NCI-H2196 treated with DMSO at 0.1 percent for 48 hours (cell line): ENCODE results near the gene PRIMA1.

Experiments used
- DNase-seq: peaks from one replicate; lab custom pipeline; 2025; ENCODE audit not compliant: unreplicated experiment; lab: John Stamatoyannopoulos, UW

The PRIMA1 gene

DNA sequence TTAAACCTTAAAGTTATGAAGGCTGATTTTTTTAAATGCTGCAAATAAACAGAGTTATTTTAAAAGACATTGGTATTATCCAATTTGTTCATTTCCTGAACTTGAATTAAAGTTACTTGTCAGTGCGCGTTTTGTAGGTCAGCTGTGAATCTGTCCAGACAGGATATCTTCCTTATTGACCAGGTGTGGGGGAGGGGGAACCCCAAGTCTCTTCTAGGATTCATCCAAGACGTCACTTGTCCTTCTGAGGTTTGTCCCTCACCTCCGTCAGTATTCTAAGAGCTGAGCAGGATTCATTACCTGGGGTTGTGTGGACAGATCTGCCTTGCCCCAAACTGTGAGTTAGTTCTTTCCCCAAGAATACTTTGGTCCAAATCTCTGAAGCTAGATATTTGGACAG lies 8.8 kb upstream of the PRIMA1 start:
- DNase-seq = no peak

DNA sequence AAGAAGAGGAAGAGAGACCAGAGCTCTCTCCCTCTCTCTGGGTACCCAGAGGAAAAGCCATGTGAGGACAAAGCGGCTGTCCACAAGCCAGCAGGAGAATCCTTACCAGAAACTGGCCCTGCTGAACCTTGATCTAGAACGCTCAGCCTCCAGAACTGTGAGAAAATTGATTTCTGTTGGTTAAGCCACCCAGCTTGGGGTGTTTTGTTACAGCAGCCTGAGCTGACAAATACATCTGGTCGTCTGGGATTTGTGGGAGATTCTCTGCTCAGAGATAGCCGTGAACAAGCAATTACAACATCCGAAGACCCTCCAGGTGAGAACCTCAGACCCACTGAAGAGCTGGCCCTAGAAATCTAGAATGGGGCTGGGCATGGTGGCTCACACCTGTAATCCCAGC lies 6.5 kb upstream of the PRIMA1 start:
- DNase-seq = no peak

DNA sequence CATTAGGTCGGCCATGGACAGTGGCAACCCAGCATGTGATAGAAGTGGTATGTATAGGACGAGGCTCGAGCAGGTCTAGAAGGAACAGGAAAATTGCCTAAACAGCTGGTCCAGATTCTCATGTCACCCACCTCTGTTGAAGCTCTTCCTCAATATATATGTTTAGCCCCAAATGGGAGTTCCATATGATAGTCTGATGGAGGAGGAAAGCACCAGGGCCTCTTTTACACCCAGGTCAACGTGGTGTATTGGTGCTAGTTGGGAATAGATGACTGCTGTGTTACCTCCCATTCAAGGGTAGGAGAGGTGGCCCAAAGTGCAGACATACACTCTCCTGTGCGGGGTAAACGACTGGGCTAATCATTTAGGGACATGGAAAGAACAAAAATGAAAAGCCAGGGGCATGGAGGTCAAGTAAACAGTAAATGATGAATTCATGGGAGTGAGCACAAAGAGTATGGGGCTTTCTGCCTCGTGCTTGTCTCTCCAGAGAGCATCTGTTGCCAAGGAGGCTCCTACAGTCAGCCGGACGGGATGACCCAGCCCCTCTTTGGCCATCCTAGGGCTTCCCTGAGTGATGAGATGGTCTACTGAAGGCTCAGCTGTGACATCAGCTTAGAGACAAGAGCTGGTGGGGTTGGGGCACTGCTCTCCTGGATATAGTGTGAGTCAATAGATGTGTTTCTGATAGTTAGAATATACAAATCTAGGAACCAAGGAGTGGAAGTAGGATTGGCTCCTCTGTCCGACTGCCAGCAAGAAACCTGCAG lies 5.5 kb upstream of the PRIMA1 start:
- DNase-seq = no peak

DNA sequence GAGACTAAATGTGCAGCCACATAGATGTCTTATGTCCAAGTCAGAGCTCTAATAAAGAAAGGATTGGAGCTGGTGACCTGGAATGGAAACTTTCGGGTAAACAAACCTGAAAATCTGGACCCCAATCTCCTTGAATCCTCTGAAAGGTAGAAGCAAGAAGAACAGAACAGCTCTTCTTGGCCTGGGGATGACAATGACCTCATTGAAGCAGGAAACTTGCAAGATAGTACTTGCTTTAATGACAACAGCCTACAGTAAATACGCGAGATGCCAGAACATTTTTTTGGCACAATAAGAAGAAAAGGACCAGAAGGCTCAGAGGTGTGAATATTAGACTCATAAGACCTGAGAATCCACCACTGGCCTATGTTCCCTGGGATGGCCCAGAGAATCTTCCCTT lies 4.1 kb upstream of the PRIMA1 start:
- DNase-seq = no peak

- DNase-seq = no peak
Observed at GRCh38 chr14:93790966-93791365, 2.7 kb upstream of the PRIMA1 start.

DNA sequence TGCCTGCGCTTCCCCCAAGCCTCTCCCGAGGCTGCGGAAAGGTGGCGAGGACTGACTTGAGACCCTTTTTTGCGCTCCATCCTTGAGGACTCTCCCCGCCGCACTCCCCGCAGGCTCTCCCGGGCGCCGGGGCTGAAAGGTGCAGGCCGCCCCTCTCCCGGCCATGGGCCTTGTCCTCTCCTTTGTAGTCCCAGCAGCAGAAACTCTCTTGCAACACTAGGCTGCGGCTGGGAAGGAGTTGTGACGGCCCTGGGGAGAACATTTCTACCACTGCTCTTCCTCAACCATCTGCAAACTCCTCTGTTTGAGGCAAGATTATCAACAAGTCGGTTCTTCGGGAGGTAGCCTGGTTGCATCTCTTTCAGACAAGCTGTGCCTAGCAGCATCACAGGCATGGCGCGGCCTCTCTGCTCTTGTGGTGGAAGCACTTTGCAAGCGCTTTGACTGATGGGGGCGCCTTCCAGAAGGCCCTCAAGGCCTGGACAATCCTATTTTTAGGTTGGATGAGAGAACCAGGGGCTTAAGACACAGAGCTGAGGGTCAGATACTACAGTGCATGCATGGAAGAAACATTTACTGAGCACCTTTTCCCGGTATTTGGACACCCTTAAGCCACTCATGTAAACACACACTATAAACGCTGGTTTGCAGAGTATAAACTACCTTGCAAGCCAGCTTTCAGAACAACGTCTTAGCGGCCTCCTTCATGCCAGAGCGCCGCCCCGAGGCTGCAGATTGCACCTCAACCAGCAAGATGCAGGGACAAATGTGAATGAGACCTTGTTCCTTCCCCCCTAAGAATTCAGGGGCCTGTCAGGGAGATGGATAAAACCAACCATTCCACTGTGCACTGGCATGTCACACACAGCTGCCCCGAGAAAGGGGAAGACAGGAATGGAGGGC lies 1.2 kb upstream of the PRIMA1 start:
- no peak for DNase-seq

DNA sequence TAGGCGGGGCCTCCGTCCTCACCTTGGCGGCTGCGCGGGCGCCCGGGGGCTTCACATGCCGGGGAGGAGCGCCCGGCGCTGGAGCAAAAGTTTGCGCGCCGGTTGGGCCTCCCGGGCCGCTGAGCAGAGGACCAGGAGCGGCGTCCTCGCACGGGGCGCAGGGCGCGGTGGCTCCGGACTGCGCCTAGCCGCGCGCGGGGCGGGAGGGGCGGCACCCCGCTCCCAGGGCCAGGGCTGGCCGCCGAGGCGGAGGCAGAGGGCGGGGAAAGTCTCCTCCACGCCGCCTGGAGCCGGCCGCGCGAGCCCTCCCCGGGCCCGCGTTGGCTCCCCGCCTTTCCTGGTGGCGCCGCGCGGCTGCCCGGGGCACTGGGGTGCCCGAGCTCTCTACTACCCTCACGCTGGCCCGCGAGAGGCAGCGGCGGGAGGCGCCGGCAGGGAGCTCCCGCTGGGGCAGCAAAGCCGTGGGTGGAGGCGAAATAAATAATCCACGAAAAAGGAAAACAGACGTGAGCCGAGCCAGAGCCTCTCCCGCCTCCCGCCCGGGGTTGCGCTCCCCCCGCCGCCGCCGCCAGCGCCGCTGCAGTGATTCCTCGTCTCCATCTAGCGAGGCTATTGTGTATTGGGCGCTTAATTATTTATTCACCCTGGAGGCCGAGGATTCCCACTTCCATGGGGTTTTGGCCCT lies 400 bp upstream of the PRIMA1 start:
- no peak for DNase-seq

DNA sequence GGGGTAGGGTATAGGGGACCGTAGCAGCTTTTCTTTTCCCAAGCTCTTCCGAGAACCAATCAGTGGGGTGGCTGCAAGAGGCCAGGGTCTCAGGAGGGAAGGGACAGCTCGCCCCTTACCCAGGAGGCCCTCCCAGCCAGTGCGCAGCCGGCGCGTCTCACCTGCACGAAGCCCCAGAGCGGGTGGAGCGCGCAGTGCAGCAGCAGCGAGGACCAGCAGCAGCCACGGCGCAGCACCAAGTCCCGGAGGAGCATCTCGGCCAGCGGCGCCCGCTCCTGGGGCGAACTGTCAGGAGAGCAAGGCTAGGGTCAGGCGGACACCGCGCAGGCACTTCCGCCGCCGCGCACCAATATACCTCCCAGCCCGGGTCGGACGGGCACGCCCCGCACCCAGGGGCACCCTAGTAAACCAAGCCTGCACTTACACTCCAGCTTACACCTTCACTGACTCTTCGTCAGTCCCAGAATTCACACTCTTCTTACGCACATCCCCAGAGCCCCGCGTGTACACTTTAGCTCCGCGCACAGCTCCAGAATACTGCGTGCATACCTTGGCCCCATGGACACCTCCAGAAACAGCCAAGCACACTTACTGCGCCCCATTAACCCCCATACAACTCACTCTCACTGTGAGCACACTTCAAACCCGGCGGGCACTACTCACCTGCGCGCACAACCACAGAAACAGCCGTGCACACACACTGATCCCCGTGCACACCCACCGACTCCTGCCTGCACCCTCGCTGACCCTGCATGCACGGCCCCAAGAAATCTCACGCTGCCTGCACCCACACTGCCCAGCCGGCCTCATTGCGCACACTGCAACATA lies 606 bp downstream of the PRIMA1 start:
- DNase-seq = no peak

- DNase-seq = no peak
Observed at GRCh38 chr14:93785423-93785822, 2.9 kb downstream of the PRIMA1 start.

- DNase-seq = no peak
Observed at GRCh38 chr14:93784878-93785277, 3.4 kb downstream of the PRIMA1 start.

DNA sequence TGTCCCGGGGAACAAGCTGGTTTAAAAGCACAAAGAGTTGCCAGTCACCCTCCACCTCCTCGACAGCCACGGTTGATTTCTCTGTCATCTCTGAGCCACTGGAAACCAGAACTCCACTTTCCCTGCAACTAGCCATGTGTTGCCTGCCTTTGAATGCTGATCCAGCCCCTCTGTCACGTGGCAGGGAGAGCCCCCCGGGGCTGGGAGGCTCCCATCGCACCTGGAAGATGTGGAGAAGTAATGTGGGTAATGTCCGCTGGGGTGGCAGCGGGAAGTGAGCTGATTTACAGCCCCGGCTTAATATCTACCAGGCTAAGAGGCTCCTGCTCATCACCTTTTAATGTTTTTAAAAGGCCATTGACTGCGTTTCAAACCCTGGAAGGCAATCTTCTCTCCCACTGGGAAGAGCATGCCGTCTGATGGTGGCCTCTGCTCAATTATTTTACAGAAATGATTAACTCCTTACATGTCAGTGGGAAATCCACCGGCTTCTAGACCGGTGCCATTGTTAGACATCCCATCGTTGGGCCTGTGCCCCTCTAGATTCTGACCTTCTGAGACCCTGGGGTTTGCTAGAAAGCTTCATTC lies 7.4 kb downstream of the PRIMA1 start:
- DNase-seq = no peak

GRCh38 chr14:93778856-93779629 lies 9.2 kb downstream of the PRIMA1 start:
- no peak for DNase-seq

GRCh38 chr14:93778453-93778852 lies 9.8 kb downstream of the PRIMA1 start:
- no peak for DNase-seq

GRCh38 chr14:93775744-93776143 lies 12.5 kb downstream of the PRIMA1 start:
- DNase-seq = no peak

GRCh38 chr14:93775158-93775557 lies 13.1 kb downstream of the PRIMA1 start:
- DNase-seq = no peak

DNA sequence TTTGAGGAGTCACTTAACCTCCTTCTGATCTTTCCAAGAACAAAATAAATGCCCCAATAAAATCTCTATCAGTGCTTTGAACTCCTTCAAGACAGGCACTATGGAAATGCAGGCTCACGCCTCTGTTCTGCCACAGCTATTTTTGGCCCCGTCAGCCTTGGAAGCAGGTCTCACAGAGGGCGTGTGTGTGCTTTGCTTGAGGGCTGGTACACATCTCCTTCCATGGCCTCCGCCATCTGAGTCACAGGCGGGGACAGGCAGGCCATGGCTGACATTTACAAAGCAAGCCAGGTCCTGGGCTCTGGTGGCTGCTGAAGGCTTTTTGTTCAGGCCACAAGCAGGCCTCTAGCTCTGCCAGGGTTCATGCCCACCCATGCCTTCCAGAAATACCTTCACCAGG lies 16.0 kb downstream of the PRIMA1 start:
- no peak for DNase-seq

- no peak for DNase-seq
Observed at GRCh38 chr14:93765970-93766369, 22.3 kb downstream of the PRIMA1 start.

GRCh38 chr14:93765155-93765554 lies 23.1 kb downstream of the PRIMA1 start:
- no peak for DNase-seq

DNA sequence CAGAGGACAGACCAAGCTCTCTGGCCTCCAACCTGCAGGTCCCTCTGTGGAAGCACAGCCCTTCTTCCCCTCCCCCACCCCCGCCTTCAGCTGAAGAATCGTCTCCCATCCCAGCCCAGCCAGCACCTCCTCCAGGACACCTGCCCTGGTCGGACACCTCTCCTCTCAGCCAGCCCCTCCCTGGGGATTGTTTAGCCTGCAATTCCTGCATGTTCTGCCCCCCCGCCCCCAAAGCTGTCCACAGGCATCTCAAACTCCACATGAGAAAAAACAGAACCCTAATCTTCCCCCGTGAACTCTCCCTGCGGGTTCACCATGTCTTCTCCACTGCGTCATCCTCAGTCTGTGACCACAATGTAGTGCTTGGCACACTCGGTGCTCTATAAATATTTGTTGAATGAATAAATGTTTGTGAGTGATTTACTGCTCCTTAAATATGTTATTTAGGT lies 24.1 kb downstream of the PRIMA1 start:
- no peak for DNase-seq
